Measurements from ENCODE around the gene ITGA8. TPM values are rescaled to one million over a fixed set of nuclear protein-coding genes. Genes with fewer than 3 reads are reported as not detected.

ITGA8 gene
- total and polyA plus RNA-seq, 10 donors = 1.7 to 60.3 (median 32.9) TPM

- peaks cover 0 to 18% (median 4%) of the 10 kb centered on the region in 8 donors for H3K9me3 ChIP-seq
- H3K27me3 ChIP-seq (replicated peaks in 1 of 7) = peaks cover 0 to 4% (median 0%) of the 10 kb centered on the region in 7 donors
- no peak overlapping the region for H3K27ac ChIP-seq
- no peaks in the 10 kb centered on the region for H3K36me3 ChIP-seq
- intact Hi-C loops (cut with DNase I; ENCODE audit: low total_unique reads) = no loop called here
- 71 to 93% (median 84%) methylated on average over 3 of the region's 3 CpGs for WGBS, 5 donors
- no peaks in the 10 kb centered on the region for H3K4me1 ChIP-seq
- DNase-seq = no peak
- no peak for TF ChIP-seq POLR2A (IDR thresholded peaks at IDR 0.05)
- H3K4me3 ChIP-seq = no peak overlapping the region
These were observed 255.3 kb downstream of the ITGA8 start for GRCh38 chr10:15464381-15464780.

Other genes with a start within 250 kb of the ITGA8 start
- gene MINDY3, start 140.6 kb upstream of the ITGA8 start, total RNA-seq = 10 to 100 TPM; 26.3 to 35.0 (median 32.3) TPM
- gene MINDY3, start 140.6 kb upstream of the ITGA8 start, polyA plus RNA-seq = 10 to 100 TPM; 16.1 to 19.6 (median 16.5) TPM

Measured in spleen (tissue), 11 donors.